ENCODE results near the gene AATF. TPM values are rescaled to one million over a fixed set of nuclear protein-coding genes. Genes with fewer than 3 reads are reported as not detected.
A peak's percentile ranks its signal among the peaks of the same experiment; 100 is the strongest.

AATF gene
- polyA plus RNA-seq, 10 donors = 19.6 to 26.2 (median 21.9) TPM

DNA sequence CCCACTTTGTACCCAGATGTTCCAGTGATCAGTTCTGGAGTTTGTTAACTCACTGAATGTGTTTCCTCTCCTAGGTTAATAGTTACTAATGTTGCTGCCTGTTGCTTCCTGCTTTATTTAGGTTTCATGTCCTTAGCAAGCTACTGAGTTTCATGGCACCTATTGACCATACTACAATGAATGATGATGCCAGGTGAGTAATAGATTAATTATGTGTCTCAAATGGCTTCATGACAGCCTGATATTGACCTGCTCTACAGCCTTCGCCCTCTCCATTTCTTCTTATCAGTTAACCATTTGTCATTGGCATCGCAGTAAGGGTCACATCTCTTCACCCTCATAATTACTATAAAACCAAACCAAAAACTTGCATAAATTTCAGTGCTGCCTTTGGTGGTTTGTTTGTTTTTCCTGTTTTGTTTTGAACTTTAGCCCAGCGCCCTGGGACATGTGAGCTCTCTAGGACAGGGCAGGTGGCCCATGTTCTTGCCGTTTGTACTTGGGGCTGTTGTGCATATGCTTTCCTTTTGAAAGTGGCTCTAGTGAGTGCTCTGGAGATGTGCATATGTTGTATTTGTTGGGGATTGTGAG, 82.8 kb downstream of the AATF start:
- no peak for DNase-seq

DNA sequence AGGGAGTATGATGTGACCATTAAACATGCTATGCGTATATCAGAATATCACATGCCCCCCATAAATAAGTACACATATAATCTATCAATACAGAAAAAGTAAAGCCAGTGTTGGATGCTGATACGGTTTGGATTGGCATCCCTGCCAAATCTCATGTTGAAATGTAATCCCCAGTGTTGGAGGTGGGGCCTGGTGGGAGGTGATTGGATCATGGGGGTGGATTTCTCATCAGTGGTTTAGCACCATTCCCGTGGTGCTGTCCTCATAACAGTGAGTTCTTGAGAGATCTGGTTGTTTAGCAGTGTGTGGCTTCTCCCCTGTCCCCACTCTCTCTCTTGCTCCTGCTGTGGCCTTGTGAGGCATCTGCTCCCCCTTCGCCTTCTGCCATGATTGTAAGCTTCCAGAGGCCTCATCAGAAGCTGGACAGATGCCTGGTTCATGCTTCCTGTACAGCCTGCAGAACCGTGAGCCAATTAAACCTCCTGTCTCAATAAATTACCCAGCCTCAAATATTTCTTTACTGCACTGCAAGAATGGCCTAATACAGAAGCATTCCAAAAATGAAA, 88.9 kb downstream of the AATF start:
- DNase-seq = no peak

DNA sequence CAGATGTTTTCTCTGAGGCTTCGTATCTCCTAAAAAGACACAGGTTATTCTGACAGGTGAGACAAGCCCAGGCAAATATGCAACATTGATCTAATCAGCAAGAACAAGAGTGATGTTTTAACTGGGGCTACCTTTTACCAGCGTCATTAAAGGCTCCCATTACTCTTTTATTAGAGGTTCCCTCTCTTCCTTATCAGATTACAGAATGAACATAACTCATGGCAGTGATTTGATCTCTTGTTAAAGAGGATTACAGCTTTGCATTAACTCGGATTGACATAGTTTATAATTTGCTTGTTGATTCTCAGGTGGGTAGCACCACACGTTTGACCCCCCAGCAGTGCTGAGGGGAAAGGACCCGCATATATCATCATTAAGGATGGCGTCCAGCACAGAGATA, 90.5 kb downstream of the AATF start:
- no peak for DNase-seq

DNA sequence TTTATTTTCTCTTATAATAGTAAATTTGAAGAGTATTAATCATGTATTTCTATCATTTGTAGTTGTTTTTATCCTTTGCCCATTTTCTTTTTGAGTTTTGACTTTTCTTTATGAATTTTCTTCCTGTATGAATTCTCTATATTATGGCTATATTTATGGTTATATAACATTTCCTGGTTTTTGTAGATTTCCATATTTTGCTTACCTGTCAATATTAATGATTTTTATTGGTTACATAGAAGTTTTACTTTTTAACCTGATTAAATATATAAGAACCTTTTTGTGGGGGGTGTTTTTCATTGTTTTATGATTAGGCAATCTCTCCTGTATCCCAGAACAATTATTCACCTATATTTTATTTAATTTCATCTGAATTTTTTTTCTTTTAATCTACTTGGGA, 93.2 kb downstream of the AATF start:
- no peak for DNase-seq

DNA sequence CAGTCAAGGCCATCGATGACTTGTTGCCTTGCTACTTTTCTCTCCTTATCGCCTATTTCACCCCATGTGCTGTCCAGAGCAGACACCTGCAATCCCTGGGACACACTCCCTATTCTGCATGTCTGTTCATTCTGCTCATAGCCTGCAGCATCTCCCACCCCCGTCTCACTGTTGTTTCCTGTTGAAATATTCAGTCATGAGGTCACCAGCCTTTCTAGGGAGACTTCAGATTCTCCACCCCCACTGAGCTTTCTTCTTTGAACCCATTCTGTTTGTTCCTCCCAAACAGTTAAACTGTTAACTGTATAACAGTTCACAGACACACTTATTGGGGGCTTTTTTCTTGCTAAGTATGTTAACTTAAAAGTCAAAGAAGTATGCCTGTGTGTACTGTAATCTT, 94.4 kb downstream of the AATF start:
- no peak for DNase-seq

DNA sequence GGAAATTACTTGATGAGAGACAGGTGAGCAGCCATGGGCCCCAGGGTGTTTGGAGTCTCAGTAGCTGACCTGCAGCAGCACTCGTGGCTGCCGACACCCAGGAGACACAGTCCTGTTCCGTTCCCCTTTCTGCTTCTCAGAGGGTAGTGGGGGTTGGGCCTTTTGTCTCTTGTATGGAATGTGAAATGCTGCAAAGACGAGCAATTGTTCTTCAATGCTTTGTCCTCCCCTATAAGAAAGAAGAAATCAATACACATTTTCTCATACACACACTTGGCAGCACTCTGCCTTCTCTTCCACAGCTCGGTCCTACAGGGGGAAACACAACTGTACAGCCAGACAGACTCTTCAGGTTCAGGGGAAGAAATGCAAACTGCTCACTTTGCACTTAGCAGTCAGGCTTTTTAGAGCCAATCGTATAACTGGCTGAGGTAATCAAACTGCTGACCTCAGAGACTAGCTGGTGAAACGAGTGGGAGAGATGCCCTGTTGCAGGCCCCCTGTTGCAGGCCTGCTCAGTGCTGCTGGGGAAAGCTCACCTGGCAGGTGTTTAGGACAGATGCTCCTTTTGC, 96.7 kb downstream of the AATF start:
- DNase-seq = no peak

DNA sequence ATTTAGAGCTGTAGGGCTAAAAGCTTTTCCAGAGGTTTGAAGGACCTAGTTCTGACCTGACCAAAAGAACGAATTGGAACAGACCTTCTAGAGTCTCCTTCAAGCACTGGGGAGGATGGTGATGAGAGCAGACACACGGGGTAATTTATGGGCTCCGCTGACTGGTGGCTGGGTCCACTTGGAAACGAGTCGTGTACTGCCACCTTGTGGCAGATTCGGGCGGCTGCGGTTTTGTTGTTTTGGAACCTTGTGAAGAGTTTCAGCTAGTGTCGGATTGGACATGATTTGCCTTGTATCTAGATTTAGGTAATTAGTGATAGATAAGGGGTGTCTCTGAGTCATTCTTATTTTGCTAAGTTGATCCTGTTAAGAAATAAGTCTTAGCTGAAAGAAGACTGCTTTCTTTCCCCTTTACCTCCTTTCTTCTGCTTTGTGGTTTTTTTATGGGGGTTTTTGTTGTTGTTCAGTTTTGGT, 98.9 kb downstream of the AATF start:
- peak; percentile 76 to 89 (median 84) for DNase-seq

DNA sequence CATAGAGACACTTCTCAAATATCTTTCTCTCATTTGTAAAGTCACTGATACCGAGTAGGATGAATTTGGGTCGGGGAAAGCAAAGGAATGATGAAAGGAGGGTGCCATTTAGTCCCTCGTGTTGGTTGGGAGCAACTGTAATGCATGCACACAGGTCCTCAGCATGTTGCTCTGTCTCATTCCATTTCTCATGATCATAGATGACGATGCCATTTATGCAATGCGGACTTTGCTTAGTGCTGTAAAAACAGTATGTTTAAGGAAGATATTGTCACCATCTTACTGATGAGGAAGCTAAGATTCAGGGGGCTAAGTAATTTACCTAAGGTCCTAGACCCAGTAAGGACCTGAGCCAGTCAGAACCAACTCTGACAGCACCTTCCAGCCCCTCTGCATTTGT, 100.1 kb downstream of the AATF start:
- DNase-seq = no peak

DNA sequence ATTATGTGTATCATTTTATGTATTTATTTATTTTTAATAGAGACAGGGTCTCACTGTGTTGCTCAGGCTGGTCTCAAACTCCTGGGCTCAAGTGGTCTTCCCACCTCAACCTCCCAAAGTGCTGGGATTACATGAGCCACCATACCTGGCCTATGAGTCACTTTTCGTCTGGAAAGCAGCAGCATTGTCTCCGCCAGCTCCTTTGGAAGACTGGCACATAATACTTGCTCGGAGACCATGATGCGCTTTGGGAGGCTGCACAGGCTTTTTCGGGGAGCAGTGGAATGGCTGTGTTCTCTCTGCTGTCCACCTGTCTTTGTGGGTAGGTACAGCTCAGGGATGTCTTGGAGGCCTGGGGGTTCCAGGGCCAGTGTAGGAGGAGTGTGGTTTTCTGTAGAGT, 102.2 kb downstream of the AATF start:
- no peak for DNase-seq

DNA sequence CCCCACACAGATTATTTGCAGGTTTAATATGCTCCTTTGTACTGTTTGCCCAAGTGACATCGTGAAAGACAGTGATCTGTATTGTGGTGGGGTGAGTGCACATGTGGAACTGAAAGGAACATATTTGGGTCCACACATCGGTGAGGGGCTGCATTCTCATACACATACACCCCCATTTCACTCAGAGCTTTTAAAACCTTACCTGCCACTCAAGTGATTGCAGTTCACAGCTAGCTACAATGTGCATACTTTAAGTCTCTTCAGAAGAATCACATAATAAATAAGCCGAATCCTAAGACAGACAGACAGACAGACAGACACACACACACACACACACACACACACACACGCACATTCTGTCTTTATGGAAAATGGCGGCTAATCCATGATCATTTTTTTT, 102.6 kb downstream of the AATF start:
- no peak for DNase-seq

DNA sequence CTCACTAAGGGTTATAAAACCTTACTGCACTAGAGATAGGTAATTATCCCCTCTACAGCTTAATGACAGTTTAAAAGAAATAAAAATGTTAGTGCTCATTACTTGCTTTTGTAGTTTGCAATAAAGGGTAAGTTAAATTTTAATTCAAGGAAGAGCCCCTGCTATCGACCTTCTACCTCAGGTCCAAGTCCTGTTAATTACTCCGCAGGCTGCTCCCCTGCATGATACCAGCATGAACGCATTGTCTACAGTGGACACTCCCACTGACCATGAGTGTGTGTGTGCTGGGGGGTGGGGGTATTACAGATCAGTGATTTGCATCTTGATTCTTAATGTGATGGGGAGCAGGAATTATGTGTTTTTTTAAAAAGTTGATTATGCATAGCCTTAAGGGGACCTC, 103.1 kb downstream of the AATF start:
- no peak for DNase-seq

DNA sequence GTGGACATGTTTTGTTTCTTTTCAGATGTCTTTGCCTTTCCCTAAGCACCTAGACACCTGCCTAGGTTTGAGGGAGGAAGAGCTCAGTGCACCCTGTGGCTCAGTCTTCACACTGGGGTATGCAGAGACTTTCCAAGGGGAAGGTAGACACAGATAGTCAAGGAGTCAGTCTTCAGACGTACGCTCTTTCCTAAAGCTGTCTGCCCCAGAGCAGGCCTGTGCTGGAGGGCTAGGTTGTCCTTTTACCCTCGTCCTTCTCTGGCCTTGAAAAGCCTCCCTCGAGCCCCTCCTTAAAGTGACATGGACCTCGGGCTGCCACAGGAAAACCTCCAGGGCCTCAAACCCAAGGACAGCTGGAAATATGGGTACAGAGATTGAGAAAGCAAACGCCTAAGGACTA, 103.7 kb downstream of the AATF start:
- no peak for DNase-seq

DNA sequence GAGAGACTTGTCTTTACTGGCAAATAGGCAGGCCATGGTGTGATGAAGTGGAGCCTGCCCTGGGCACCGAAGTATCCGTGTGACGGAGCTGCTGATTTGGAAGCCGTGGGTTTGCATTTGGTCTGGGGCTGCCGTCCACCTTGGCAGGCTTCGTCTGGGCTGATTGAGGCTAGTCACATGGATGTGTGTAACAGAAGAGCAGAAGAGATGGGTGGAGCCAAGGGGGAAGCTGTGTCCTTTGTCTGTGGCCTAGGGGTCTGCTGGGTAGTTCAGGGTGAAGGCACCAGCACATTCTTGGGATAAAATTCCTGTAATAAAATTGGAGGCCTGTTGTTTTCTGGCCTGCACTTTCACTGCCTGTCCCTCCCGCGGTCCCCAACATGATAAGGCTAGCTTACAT, 106.1 kb downstream of the AATF start:
- DNase-seq = no peak

DNA sequence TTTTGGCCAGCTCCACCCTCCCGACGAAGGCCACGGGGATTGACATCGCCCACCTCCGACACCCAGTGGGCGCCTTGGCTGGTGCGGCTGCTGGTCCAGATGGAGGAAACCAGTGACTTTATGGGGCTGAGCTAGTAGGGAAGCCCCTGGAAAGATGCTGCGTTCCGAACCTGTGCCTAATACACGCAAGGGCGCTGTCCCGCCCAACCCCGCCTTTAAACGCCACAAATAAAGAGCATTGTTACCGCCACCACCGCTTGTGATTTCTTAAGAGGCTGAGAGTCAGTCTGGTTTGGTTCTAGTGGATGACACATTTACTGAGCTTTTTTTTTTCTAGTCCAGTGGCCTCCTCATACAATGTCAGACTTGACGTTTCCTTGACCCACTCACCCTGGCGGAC, 107.9 kb downstream of the AATF start:
- DNase-seq = no peak

DNA sequence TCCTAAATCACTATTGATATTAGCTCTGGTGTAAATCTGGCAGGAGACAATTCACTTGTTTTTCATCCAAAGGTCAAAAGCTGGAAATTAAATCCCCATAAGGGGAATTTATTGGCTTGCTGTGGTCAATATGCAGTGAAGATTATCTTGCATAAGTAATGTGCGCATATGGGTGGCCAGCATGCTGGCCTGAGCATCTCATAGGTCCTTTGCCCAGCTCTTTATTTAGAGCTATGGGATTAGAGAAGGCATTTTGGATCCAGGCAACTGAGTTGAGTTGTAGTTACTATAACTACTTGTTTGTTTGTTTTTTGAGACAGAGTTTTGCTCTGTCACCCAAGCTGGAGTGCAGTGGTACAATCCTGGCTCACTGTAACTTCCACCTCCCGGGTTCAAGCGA, 110.7 kb downstream of the AATF start:
- DNase-seq = no peak

DNA sequence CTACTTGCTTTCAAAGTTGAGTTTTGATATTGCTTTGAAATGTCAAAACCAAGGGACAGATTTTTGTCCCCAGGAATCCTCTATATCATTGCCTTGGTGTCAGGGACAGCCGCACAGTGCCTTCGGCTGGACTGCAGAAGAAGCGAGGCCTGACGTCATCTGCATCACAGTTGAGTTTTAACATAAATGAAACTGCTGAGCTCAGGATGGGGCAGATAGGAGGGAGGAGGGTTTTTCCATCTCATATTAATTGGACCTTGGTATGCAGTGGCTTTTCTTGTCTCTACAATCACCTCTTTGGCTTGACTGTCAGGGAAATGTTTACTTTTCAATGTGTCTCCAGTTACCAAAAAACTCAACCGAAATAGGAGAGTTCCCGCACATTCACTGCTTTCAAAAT, 111.3 kb downstream of the AATF start:
- DNase-seq = no peak

DNA sequence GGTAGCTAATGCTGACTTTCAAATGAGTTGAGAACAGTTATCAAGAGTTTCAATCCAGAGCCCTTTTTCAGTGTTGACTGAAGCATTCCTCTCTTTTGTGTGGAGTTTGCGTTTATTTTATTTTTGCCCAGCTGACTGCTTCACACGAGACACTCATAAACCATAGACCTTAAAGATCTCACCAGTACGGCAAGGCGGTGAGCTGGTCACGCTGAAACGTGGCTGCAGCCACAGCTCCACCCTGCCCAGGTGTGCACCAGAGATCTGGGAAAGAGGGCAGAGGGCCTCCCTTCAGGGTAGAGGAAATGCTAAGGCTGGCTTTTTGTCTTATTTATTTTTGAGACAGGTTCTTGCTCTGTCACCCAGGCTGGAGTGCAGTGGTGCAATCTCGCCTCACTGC, 112.2 kb downstream of the AATF start:
- DNase-seq = no peak

DNA sequence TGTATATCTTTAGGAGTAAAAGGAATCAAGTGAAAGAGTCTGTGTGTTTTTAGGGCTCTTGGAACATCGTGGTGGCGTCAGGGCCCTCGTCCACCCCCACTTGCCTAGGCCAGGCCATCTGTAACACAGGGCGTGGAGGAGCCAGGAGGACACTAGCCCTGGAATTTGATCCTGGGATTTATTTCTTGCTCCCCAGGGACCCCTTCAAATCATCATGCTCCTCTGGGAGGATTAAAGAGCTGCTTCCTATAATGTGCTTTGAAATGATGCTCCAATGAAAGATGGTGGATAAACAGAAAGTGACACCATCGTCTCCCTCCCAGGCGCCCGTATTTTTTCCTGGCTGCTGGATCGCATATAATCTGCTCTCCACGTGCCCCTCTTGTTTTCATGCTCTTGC, 113.3 kb downstream of the AATF start:
- DNase-seq = no peak

DNA sequence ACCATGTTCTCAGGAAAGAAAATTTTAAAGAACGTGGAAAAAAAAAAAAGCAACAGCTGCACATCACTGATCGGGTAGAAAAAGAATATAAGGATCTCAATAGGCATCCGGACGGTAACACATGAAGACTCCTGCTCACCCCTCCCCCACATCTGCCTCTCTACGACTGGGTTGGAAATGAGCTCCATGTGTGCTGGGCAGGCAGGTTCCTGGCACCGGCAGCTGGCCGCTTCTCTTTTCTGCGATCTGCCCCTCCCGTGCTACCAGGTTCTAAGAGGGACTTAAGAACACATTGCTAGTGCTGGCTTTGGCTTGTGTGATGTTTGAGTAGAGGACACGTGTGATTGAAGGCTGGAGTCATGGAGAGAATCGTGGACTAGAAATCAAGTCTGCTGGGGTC, 115.5 kb downstream of the AATF start:
- no peak for DNase-seq

DNA sequence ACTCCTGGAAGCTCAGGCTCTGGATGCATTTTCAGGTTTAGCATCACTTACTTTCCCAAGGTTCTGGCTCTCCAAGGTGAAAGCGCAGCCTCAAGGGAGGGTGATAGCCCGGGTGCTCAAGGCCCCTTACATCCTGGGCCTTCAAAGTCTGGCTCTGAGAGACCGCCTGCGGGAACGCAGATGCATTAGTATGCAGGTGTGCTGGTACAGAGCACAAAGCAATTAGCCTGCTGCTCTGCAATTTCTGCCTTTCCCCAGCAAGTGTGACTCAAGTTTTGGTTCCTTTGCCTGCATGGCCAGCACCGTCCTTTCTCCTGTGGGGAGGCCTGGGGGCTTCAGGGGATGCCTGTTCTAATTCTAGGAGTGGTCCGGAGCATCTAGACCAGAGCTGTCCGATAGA, 116.2 kb downstream of the AATF start:
- no peak for DNase-seq

DNA sequence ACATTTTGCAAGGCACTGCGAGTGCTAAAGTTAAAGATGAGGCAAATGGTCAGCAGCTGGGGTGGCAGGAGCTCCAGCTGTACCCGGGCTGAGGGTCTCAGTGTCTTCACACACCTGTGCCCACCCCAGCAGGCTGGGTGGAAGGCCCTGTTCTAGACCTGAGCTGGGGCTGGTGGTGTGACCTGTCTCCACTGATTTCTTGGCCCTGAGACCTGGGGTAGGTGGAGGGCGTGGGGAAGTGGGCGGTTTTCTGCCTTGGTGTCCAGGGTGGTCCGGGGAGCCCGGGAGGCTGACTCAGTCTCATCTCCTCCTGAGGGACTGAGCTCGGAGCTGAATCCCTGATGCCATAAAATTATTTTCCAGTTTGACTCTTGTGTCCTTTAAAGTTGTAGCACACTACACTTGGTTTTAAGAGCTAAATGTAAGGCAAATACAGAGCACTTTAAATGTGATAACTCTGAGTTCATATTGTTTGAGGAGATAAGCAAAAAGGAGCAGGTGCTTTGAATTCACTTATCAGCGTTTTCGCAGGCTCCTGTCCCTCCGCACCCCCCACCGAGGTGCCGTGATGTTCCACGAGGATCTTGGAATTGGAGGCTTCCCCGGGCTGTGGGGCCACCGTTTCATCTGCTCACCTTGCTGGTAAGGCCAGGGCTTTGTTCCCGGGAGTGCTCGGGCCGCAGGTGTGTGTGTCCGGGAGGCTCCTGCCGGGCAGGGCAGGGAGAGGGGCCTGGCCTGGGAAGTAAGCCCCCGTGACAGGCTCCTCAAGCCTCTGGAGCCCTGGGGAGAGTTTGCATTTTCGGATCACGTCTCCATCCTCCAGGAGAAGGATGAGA, 117.0 kb downstream of the AATF start:
- no peak for DNase-seq

DNA sequence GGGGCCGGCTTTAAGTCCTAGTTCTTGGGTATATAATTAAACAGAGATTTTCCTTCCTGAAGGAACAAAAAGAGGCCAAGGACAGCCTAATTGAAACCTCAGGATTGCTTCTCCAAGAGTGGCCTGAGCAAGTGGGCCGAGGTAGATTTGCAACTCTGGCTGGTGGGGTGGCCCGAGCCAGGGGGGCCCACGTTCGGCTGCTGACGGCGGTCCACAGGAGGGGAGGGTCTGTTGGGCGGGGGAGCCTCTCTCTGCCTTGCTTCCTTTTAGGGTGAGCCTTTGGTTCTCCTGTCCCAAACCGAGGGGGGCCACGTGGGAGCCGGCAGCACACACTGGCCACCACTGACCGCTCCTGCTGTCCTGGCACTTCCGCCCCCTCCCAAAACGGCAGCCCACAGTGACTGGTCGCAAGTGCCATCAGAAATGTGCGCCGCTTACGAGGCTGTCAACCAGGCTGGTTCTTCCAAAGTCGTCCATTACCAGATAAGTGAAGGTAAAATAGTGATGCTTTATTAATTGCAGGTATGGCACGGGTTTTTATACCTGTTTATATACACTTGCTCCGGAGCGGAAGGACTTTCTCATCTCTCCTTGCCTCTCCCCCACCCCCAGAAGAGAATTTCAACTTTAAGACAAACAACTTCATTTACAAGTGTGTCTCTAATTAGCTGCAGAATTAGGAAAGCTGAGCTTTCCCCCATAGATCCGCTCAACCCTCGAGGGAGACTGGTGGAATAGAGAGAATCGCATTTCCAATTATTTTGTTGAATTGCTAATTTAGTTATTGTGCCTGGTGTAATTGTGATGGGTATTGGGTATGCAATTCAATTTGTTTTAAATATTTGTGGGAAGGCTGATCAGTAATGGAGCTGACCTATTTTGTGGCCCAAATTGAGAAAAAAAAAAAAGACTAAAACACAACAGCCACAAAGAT, 117.8 kb downstream of the AATF start:
- no peak for DNase-seq

All from muscle of back (tissue), 11 donors.